MCF 10A (cell line): ENCODE measurements around the gene GPX4. TPM values are rescaled to one million over a fixed set of nuclear protein-coding genes. Genes with fewer than 3 reads are reported as not detected.
A peak's percentile ranks its signal among the peaks of the same experiment; 100 is the strongest.

Experiments
- BruUV-seq: library from RNA; stranded (reverse); fragments of 400-500 nt; replicated peaks from 2 replicates; lab custom pipeline; 2021; lab: Mats Ljungman, UMichigan
- CTCF ChIA-PET: fragments of 300-600 bp; sonication (Branson Sonifier 250); formaldehyde crosslinking; extraction: SDS; loops from one replicate; lab custom pipeline; 2021; ENCODE audit warnings: antibody characterized with exemption, inconsistent platforms; lab: Yijun Ruan, JAX
- POLR2A ChIA-PET: fragments of 300-600, 350-650 bp; sonication (Branson Sonifier 250); formaldehyde crosslinking; extraction: SDS; loops from one replicate; lab custom pipeline; 2020; ENCODE audit warnings: antibody characterized with exemption, inconsistent platforms; lab: Yijun Ruan, JAX
- DNase-seq: peaks from one replicate; pipeline ENCODE4 v3.0.0-alpha.2; 2018; ENCODE audit not compliant: unreplicated experiment
- H3K27ac Mint-ChIP-seq: one replicate; pipeline ENCODE4 v1.8.0; 2022; ENCODE audit warnings: mild to moderate bottlenecking, low read depth, mixed read lengths; ENCODE audit not compliant: unreplicated experiment
- H3K27me3 Mint-ChIP-seq: one replicate; pipeline ENCODE4 v1.8.0; 2022; ENCODE audit warnings: mixed read lengths; ENCODE audit not compliant: insufficient read depth, unreplicated experiment
- H3K36me3 Mint-ChIP-seq: one replicate; pipeline ENCODE4 v1.8.0; 2022; ENCODE audit warnings: mild to moderate bottlenecking, moderate library complexity, mixed read lengths; ENCODE audit not compliant: insufficient read depth, unreplicated experiment
- H3K4me1 Mint-ChIP-seq: one replicate; pipeline ENCODE4 v1.8.0; 2022; ENCODE audit warnings: mixed read lengths; ENCODE audit not compliant: insufficient read depth, unreplicated experiment
- H3K4me3 Mint-ChIP-seq: one replicate; pipeline ENCODE4 v1.8.0; 2022; ENCODE audit warnings: mild to moderate bottlenecking, moderate library complexity, mixed read lengths; ENCODE audit not compliant: unreplicated experiment
- H3K9me3 Mint-ChIP-seq: one replicate; pipeline ENCODE4 v1.8.0; 2022; ENCODE audit warnings: mixed read lengths; ENCODE audit not compliant: unreplicated experiment
- CTCF ChIP-seq: fragments of 200-600 bp; IDR thresholded peaks from one replicate; pipeline ENCODE4 v1.8.0; 2022; ENCODE audit warnings: antibody characterized with exemption, mild to moderate bottlenecking; ENCODE audit not compliant: unreplicated experiment
- intact Hi-C: fragments of 100-400 bp; cut with micrococcal nuclease; formaldehyde crosslinking; loops from 2 replicates; pipeline ENCODE4 v1.14.1; 2022
- total RNA-seq: library from RNA; stranded (reverse); gene quantifications from 2 replicates; pipeline ENCODE4 v1.2.3, GENCODE V29; 2022

The GPX4 gene
- total RNA-seq, 1 experiment from 2014 or later = 191 TPM

- Mint-ChIP-seq H3K27me3 (no peaks in the 10 kb centered on the region), H3K27ac (no peak overlapping the region), H3K4me3 (no peak overlapping the region), H3K4me1 (peaks cover 10% of the 10 kb centered on the region), H3K36me3 (no peaks in the 10 kb centered on the region), H3K9me3 (no peaks in the 10 kb centered on the region)
- POLR2A ChIA-PET = no interaction called here
- BruUV-seq = no TSS peak
- DNase-seq = no peak
- TF ChIP-seq CTCF = no peak
- intact Hi-C loops = no loop called here
- CTCF ChIA-PET = interaction anchor here (0.6 to 0.9 kb wide), 4 partner anchors 26 to 282 kb away, joined by 3 read pairs; no protein-coding TSS in a partner anchor
Observed at GRCh38 chr19:1060689-1061088, 43.1 kb upstream of the GPX4 start.

- no peak overlapping the region for H3K4me3 Mint-ChIP-seq
- CTCF ChIA-PET = no interaction called here
- H3K27me3 Mint-ChIP-seq = no peaks in the 10 kb centered on the region
- BruUV-seq = no TSS peak
- H3K9me3 Mint-ChIP-seq = no peaks in the 10 kb centered on the region
- POLR2A ChIA-PET = no interaction called here
- intact Hi-C loops = no loop called here
- H3K4me1 Mint-ChIP-seq = peaks cover 15% of the 10 kb centered on the region
- H3K27ac Mint-ChIP-seq = no peak overlapping the region
- TF ChIP-seq CTCF = no peak
- no peak for DNase-seq
- no peaks in the 10 kb centered on the region for H3K36me3 Mint-ChIP-seq
Observed at GRCh38 chr19:1061987-1062386, 41.8 kb upstream of the GPX4 start.

- Mint-ChIP-seq H3K4me3 (no peak overlapping the region), H3K27ac (no peak overlapping the region), H3K27me3 (no peaks in the 10 kb centered on the region), H3K9me3 (no peaks in the 10 kb centered on the region), H3K36me3 (no peaks in the 10 kb centered on the region), H3K4me1 (peaks cover 15% of the 10 kb centered on the region)
- ChIA-PET CTCF (no interaction called here), POLR2A (no interaction called here)
- DNase-seq = no peak
- no TSS peak for BruUV-seq
- TF ChIP-seq CTCF = no peak
- intact Hi-C loops = no loop called here
Observed at GRCh38 chr19:1062387-1063029, 41.3 kb upstream of the GPX4 start.

DNA sequence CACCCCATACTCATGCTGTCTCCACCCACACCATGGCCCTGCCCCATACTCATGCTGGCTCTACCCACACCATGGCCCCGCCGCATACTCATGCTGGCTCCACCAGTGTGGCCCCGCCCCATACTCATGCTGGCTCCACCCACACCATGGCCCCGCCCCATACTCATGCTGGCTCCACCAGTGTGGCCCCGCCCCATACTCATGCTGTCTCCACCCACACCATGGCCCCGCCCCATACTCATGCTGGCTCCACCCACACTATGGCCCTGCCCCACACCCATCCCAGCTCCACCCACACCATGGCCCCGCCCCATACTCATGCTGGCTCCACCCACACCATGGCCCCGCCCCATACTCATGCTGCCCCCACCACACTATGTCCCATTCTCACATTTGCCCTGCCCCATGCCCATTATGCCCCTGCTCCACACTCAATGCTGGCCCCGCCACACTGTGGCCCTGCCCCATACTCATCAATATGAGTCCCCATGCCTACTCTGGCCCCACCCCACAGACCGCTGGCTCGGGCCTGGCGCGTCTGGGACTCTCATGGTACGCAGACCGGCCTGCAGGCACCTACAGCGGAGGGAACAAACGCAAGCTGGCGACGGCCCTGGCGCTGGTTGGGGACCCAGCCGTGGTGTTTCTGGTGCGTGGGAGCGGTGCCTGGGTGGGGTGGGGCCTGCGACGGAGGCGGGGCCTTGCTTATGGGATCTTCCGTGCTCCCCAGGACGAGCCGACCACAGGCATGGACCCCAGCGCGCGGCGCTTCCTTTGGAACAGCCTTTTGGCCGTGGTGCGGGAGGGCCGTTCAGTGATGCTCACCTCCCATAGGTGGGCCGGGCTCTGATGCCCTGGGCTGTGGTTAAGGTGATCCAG, 40.5 kb upstream of the GPX4 start:
- BruUV-seq = no TSS peak
- Mint-ChIP-seq H3K4me3 (no peak overlapping the region), H3K27me3 (no peaks in the 10 kb centered on the region), H3K9me3 (no peaks in the 10 kb centered on the region), H3K27ac (no peak overlapping the region), H3K36me3 (no peaks in the 10 kb centered on the region), H3K4me1 (peaks cover 15% of the 10 kb centered on the region)
- ChIA-PET POLR2A (interaction anchor here (2.9 to 4.8 kb wide), 2 partner anchors 12 to 36 kb away, joined by 20 to 31 read pairs; partner anchors contain the start of gene CNN2), CTCF (no interaction called here)
- peak; percentile 65 for DNase-seq
- no peak for TF ChIP-seq CTCF
- intact Hi-C loops = no loop called here
